Activated CD4-positive, alpha-beta T cell treated with anti-CD3 and anti-CD28 coated beads for 4 hours (primary cell): Measurements from ENCODE around the gene ZNF266.
A peak's percentile ranks its signal among the peaks of the same experiment; 100 is the strongest.

ENCODE experiments used
- DNase-seq, 2 donors: peaks; one replicate each; pipeline ENCODE4 v3.0.0-alpha.2; 2020

The ZNF266 gene

GRCh38 chr19:9435279-9436268, at the start of gene ZNF266:
TSS of gene ZNF266 (minus strand) at chr19:9435573. CDS start at chr19:9420089, 15,484 bp downstream.
- DNase-seq: peak; percentile 89 to 90

- DNase-seq: no peak
Measured at GRCh38 chr19:9485140-9485539, 49.8 kb upstream of the ZNF266 start.

- DNase-seq: no peak
Measured at GRCh38 chr19:9474975-9475374, 39.6 kb upstream of the ZNF266 start.

- no peak for DNase-seq
Measured at GRCh38 chr19:9467161-9467560, 31.8 kb upstream of the ZNF266 start.

GRCh38 chr19:9461938-9462337, 26.6 kb upstream of the ZNF266 start:
- no peak for DNase-seq

- DNase-seq: no peak
Measured at GRCh38 chr19:9456018-9456689, 20.8 kb upstream of the ZNF266 start.

GRCh38 chr19:9453953-9454352, 18.6 kb upstream of the ZNF266 start:
- DNase-seq: no peak

- DNase-seq: no peak
Measured at GRCh38 chr19:9445037-9445436, 9.7 kb upstream of the ZNF266 start.

- no peak for DNase-seq
Measured at GRCh38 chr19:9436358-9436757, 985 bp upstream of the ZNF266 start.

GRCh38 chr19:9431475-9431874, 3.9 kb downstream of the ZNF266 start:
- peak in 1 of 2 donors; percentile 14 for DNase-seq

- DNase-seq: no peak
Measured at GRCh38 chr19:9430444-9430843, 4.9 kb downstream of the ZNF266 start.

GRCh38 chr19:9427941-9428340, 7.4 kb downstream of the ZNF266 start:
- no peak for DNase-seq

- DNase-seq: no peak
Measured at GRCh38 chr19:9413240-9413954, 22.0 kb downstream of the ZNF266 start.

GRCh38 chr19:9407827-9408226, 27.5 kb downstream of the ZNF266 start:
- DNase-seq: no peak

GRCh38 chr19:9406798-9407352, 28.5 kb downstream of the ZNF266 start:
- DNase-seq: peak; percentile 16 to 45

- no peak for DNase-seq
Measured at GRCh38 chr19:9381361-9381785, 54.0 kb downstream of the ZNF266 start.

GRCh38 chr19:9370738-9371619, 64.4 kb downstream of the ZNF266 start:
- DNase-seq: no peak

GRCh38 chr19:9362905-9363304, 72.5 kb downstream of the ZNF266 start, which contains the start of gene ZNF177:
TSS of gene ZNF177 (plus strand) at chr19:9363013. CDS start at chr19:9378312, 15,299 bp downstream.
- no peak for DNase-seq
